Measurements from ENCODE around the gene C6orf136.

C6orf136 gene

GRCh38 chr6:30687659-30688431, 40.9 kb downstream of the C6orf136 start:
- DNase-seq: no peak

DNA sequence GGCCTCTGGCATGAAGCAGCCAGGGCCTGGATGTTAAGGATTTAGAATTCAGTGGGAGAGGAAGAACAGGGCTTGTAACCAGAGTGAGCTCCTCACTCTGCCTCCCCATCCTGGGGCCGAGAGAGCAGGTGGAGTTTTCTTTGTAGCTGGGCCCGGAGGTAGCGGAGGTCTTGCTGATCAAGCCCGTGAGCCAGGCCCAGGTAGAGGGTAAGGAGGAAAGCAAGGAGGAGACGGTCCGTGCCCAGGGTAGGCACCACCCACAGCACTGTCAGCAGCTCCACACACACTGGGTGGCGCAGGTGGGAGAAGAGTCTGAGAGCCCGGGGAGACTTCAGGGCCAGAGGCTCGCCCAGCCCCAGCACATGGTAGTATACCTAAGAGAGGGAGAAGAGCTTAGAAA, 41.6 kb downstream of the C6orf136 start:
- DNase-seq: no peak

- DNase-seq: no peak
Measured at GRCh38 chr6:30689022-30689865, 42.3 kb downstream of the C6orf136 start.

DNA sequence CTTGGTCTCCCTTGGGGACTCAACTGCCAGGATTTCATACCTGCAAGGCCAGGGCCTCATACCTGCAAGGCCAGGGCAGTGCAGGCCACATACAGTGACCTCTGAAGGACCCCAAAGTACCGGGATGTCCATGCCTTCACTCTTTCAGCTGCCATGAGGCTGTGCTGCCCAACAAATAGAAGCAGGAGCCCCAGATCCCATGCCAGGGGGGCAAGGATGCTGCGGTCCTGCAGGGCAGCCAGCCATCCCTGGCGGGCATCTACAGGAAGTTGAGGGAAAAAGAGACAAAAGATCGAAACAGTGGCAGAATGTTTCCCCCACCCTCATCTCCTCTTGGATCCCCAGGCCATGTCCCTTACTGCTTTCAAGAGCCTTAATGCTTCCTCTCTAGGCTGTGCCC, 43.1 kb downstream of the C6orf136 start:
- DNase-seq: no peak

GRCh38 chr6:30690403-30691207, 43.7 kb downstream of the C6orf136 start, which contains the start of gene NRM:
Gene NRM (minus strand): TSS chr6:30690984. CDS start chr6:30690974, 10 bp downstream.
- peak; percentile 66 for DNase-seq

DNA sequence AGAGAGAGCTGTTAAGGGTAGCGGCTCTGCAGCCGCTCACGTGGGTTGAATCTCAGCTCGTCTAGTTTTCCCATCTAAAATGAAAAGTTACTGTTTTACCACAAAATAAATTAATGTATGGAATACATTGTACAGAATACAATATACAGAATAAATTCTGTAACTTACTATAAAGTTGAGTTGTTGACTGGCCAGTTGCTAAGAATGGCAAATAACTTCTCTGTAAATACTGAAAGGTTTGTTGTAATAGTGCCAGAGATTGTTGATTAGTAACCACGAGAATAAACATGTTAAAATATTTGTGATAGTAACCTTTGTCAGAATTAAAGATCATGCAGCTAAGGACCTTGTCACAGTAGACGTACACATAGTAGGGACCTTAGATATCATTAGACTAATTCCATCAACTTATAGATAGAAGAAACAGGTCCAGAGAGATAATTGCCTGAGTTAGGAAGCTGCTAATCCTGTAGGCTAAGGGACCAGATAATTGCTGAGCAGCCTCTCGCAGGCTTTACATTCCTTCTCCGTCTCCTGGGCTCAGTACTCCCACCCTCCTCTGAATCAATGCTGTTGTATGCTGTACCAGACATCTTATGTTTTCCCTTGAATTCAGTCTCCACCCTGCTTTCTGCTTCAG, 44.4 kb downstream of the C6orf136 start:
- no peak for DNase-seq

DNA sequence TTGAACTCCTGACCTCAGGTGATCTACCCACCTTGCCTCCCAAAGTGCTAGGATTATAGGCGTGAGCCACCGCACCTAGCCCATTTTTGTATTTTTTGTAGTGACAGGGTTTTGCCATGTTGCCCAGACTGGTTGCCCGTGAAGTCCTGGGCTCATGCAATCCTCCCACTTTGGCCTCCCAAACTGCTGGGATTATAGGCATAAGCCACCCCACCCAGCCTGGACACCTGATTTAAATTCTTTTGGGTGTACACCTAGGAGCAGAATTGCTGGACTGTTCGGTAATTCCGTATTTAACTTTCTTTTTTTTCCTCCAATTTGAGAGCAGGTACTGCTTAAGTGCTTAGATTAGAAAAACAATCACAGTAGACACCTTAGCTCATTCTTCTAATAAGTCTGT, 49.5 kb downstream of the C6orf136 start:
- DNase-seq: no peak

GRCh38 chr6:30700340-30700739, 53.4 kb downstream of the C6orf136 start:
- no peak for DNase-seq
